Cardiac septum (tissue), 1 donor: Measurements from ENCODE around the gene KLF17. TPM values are rescaled to one million over a fixed set of nuclear protein-coding genes. Genes with fewer than 3 reads are reported as not detected.

Source experiments
- DNase-seq: peaks from one replicate; pipeline ENCODE4 v3.0.0-alpha.2; 2020; ENCODE audit warnings: low spot score
- intact Hi-C: fragments of 100-400 bp; cut with DNase I; formaldehyde crosslinking; loops from one replicate; pipeline ENCODE4 v1.14.0; 2022
- total RNA-seq: library from RNA; stranded (reverse); fragmentation: NEBNext Ultra II Directional; extraction: Animal tissue kit (Norgen Biotek cat#: 25700); gene quantifications from one replicate; pipeline ENCODE4 v1.2.1, GENCODE V29; 2021
- donor health status: DM: no; HTN: no; CAD: no.

KLF17 gene
- total RNA-seq, 1 donor from 2014 or later, result not detected

DNA sequence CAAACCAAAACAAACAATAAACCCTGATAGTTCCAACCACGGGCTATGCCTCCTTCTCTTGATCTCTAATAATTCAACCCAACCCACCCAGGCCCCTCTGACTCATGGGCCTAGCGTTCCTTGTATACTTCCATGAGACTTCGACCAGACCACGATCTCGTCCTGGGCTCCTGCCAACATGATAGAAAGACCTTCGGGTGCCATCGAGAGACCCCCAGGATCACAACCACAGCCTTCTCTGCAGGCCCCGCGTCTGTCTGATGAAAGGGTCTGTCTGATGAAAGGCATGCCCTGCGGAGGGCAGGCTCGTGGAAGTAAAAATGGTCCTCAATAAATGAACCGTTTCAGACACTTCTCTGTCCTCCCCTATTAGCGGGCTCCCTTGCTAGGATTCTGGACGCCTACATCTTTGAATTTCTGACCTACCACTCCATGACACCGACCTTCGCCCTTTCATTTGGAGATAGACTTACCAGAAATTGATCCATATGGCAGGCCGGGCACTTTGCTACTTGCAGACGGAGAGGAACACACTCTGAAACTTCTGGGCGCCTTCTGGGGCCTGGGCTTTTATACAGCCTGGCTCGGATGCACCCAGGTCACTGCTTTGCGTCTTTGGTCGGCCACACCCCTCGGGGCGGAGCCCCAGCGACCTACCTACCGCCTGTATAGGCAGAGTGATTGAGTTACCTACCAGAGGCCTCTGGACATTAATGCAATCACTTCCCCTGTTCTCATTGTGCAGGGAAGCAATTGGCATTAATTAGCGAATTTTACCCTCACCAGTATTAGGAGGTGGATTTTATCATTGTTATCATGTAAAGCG, 28.1 kb downstream of the KLF17 start:
- no peak for DNase-seq
- intact Hi-C loops, result no loop called here

DNA sequence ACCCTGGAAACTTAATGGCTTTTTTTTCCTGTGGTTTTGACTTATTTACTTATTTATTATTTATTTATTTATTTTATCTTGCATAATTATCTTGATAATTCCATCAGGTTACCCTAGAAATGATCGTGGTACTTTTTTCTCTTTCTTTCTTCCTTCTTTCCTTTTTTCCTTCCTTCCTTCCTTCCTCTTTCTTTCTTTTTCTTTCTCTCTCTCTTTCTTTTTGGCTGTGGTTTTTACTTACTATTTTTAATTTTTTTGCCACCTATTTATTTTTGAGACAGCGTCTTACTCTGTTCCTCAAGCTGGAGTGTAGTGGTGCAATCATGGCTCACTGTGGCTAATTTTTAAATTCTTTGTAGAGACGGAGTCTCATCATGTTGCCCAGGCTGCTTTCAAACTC, 29.0 kb downstream of the KLF17 start:
- no peak for DNase-seq
- intact Hi-C loops, result no loop called here

DNA sequence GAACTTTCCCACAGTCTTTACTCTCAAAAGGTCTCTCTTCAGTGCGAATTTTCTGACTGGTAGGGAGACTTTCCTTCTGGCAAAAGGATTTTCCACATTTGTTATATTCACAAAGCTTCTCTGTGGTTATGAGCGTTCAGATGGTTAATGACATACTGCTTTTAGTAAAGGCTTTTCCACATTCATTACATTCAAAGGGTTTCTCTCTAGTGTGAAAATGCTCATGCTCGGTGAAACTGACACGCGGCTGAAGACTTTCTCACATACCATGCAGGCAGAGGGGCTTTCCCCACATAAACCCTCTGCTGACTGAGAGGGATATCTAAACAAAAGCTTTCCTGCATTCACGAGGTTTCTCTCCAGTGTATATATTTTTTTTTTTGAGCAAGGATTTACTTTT, 32.7 kb downstream of the KLF17 start:
- DNase-seq, result no peak
- intact Hi-C loops, result no loop called here

DNA sequence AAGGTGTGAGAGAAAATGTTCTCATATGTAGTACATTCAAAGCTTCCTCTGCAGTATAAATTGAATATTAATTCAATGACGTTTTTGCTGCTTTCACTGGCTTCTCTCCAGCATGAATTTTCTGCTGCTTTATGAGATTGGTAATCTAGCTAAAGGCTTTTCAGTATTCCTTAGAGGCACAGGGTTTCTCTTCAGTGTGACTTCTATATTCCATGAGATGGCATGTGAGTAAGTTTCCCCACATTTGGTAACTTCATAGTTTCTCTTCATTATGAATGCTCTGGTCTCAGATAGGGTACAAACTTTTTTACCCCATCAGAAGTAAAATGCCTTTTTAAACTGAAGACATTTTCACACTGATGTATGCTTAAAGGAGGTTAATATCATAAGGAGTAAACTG, 33.2 kb downstream of the KLF17 start:
- no peak for DNase-seq

DNA sequence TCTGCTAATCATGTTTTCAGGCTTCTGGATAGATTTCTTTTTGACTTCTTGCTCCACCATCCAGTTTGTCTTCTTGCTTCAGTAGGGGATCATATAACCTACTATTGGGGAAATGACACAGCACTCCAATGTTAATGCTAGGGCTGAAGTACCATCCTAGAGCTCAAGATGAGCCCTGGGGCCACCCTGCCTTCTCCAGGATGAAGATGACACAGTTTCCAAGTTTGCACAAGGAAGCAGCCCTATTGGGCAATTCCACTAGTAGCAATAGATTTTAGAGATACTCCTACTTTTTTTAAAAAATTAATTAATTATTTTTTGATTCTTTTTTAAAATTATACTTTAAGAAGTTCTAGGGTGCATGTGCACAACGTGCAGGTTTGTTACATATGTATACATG, 34.1 kb downstream of the KLF17 start:
- no peak for DNase-seq
- intact Hi-C loops, result no loop called here

More for the DNA sequence above, 33.2 kb downstream of the KLF17 start:
- intact Hi-C loops, result no loop called here

DNA sequence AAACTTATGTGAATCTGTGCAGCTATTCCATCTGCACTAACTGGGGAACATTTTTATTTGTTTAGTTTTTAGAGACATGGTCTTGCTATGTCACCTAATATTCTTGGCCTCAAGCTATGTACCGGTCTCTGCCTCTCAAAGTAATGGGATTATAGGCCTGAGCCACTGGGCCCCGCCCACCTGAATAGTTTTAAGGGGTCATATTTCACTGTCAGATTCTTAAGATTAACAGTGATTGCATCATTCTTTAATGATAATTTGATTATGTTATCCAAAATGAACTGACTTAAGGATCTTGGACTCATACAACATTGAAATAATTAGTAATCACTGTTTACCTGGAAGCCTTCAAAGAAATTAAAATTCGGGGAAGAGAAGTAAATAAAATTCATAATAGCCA, 35.4 kb downstream of the KLF17 start:
- intact Hi-C loops, result no loop called here
- no peak for DNase-seq

DNA sequence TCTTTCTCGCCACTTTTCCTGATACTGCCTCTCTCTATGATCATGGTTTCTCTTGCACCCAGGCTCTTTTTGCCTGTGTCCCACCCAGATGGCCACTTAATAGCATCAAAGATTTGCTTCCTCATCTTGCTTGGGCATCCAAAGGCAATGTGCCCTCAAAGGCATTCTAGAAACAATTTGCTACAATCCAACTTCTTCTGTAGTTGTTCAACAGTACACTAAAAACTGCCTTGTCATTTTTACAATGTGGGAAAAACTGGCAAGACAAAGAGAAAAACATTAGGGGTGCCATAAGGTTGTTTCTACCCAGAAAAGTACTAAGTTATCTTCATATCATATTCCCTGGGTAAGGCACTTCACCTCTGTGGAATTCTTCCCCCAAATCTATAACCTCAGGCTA, 39.3 kb downstream of the KLF17 start:
- no peak for DNase-seq
- intact Hi-C loops, result no loop called here

DNA sequence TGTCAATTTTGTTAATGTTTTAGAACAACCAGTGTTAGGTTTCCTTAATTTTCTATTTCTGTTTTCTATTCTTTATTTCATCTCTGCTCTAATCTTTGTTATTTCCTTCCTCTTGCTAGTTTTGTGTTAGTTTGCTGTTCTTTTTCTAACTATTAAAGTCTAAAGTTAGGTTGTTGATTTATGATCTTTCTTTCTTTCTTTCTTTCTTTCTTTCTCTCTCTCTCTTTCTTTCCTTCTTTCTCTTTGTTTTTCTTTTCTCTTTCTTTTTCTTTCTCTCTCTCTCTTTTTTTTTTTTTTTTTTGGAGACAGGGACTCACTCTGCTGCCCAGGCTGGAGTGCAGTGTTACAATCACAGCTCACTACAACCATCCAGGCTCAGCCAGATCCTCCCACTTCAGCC, 40.2 kb downstream of the KLF17 start:
- intact Hi-C loops, result no loop called here

DNA sequence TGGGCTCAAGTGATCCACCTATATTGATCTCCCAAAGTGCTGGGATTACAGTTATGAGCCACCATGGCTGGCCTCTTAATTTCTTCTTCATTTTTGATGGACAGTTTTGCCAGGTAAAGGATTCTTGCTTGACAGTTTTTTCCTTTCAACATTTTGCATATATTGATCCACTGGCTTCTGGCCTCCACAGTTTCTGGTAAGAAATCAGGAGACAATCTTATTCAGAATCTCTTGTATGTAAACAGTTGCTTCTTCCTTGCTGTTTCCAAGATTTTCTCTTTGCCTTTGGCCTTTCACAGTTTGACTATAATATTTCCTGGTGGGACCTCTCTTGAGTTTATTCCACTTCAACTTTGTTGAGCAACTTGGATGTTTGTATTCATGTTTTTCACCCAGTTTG, 42.9 kb downstream of the KLF17 start:
- intact Hi-C loops, result no loop called here
- DNase-seq, result no peak

More for the DNA sequence above, 40.2 kb downstream of the KLF17 start:
- DNase-seq, result no peak

DNA sequence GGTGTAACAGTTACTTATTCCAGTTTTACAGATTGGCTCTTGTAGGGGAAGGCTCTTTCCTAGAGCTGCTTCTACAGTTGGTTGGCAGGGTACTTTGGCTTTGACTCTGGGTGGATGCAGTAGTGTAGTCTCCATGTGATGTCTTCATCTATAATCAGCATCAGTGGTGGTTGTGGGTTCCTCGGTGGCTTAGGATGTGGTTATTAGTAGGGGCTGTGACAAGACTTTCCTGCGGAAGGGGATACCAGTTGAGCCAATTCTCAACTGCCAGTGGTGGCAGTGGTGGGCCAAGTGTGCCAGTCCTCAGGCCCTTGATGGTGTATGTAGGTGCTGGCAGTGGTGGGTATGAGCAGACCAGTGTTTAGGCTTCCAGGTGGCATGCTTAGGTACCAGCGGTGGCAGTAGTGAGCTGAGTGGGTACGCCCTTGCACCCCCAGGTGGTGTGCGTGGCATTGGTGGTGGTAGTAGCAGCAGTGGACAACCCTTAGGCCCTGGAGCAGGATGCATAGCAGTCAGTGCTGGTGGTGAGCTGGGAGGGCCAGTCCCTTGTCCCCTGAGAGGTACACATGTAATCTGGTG, 50.0 kb downstream of the KLF17 start:
- intact Hi-C loops, result no loop called here
- no peak for DNase-seq

DNA sequence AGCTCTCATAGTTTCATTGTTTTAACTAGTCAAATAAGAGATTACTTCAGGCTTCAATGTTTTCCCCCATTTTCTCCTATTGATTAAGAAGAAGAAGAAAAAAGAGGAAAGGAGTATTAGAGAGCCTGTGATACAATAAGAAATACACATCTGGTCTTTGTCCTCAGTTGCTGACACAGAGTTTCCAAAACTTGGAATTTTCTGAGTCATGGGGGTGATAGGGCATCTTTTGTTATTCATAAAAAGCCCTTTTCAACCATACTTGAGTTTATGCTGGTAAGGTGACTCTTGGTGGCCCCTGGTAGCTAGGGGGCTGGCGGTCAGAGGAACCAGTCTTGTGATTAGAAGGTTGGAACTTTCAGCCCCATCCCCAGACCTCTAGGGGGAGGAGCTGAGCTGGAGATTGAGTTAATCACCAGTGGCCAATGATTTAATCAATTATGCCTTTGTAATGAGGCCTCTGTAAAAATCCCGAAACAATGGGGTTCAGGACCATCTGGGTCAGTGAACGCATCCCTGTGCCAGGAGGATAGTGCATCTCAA, 51.7 kb downstream of the KLF17 start:
- DNase-seq, result no peak
- intact Hi-C loops, result no loop called here

DNA sequence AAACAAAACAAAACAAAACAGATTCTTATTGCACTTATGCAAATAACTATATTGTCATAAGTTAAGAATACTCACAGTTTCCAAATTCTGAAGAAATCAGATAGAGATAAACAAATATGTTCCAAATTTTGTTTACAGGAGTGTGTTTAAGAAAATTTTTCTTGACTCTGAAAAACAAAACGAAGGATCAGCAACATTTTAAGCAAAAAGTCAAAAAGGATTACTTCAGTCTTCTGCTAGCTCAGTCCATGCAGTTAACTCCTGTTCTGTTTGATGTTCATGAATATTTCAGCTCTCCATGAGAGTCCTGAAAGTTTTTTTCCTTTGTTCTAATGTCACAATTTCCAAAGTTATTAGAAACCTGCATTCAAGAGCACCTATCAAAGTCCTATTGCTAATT, 56.0 kb downstream of the KLF17 start:
- intact Hi-C loops, result no loop called here
- no peak for DNase-seq

Other genes with a start within 250 kb of the KLF17 start
- 0.70 TPM for gene ARTN, start 185.0 kb upstream of the KLF17 start, total RNA-seq
- 60.6 TPM for gene IPO13, start 171.9 kb upstream of the KLF17 start, total RNA-seq
- 15.5 TPM for gene DPH2, start 148.8 kb upstream of the KLF17 start, total RNA-seq
- 81.6 TPM for gene ATP6V0B, start 143.9 kb upstream of the KLF17 start, total RNA-seq
- gene B4GALT2, start 139.6 kb upstream of the KLF17 start, total RNA-seq, result 44.3 TPM
- 1.9 TPM for gene CCDC24, start 127.2 kb upstream of the KLF17 start, total RNA-seq
- 1.8 TPM for gene SLC6A9, start 87.4 kb upstream of the KLF17 start, total RNA-seq
- not detected for gene KLF18, start 22.8 kb downstream of the KLF17 start, total RNA-seq
- 27.7 TPM for gene DMAP1, start 94.7 kb downstream of the KLF17 start, total RNA-seq
- 45.0 TPM for gene ERI3, start 236.4 kb downstream of the KLF17 start, total RNA-seq